NCI-H1048 (cell line): ENCODE data around the gene INO80B.
A peak's percentile ranks its signal among the peaks of the same experiment; 100 is the strongest.

ENCODE experiments used
- DNase-seq: peaks from one replicate; lab custom pipeline; 2025; lab: John Stamatoyannopoulos, UW

INO80B gene

DNA sequence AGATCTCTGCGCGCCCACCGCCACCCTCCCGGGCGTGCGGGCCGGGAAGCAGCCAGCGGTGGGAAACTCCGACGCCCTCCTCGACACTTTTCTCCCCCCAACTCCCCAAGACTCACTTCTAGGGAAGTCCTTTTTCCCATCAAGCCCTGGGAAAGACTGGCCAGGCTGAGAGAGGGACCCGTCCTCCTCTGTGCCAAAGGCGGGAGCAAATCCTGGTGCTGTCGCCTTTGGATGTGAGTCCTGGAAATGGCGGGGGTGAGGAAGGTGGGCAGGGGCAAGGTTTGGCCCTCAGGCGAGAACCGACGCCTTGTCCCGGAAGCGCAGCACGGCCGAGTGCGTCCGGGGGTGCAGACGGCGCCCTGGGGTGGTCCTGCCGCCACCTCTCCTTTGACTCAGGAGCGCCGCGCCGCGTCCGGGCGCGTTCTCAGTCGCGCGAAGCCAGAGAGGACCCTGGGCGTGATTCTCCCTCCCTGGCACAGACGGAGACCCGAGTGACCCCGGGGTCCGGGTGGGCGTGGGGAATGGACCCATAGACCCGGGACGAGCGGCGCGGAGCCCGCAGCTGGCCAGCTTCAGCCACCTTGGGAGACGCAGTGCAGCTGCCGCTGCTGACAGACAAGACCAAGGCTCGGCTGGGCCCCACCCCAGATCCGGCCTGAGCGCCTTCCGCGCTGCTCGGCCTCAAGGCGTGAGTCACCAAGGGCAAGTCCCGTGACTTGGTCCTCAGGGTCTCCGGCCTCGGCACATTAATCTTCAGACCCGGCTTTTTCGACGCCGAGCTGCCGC is 48.0 kb downstream of the INO80B start:
- no peak for DNase-seq

GRCh38 chr2:74503506-74504475 is 48.9 kb downstream of the INO80B start:
- DNase-seq = no peak

DNA sequence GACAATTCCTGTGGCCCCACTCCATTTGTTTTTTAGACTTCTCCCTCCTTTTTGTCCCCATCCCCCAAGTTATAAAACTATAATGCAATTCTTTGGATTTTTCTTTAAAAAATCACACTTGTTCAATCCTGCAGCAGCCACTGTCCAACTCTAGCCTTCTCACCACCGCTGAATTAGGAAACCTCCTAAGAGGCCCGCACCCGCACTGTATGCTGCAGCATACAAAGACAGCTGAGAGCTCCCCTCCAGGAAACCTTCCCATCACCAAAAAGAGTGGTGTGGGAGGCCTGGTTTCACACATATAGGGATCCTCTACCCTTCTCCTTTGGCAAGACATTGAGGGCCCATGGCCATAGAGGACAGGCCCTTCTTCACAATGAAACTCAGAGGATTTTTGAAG is 49.7 kb downstream of the INO80B start:
- DNase-seq = no peak

GRCh38 chr2:74505448-74506246 is 50.8 kb downstream of the INO80B start:
- DNase-seq = no peak

GRCh38 chr2:74507145-74507925 is 52.4 kb downstream of the INO80B start, which contains the start of gene PCGF1:
Gene PCGF1 (minus strand): TSS chr2:74507695. CDS start chr2:74507668, 27 bp downstream.
- DNase-seq = peak; percentile 91
